ENCODE results near the gene SHB. TPM values are rescaled to one million over a fixed set of nuclear protein-coding genes. Genes with fewer than 3 reads are reported as not detected.

The SHB gene
- polyA plus RNA-seq, 1 donor: 9.1 TPM

DNA sequence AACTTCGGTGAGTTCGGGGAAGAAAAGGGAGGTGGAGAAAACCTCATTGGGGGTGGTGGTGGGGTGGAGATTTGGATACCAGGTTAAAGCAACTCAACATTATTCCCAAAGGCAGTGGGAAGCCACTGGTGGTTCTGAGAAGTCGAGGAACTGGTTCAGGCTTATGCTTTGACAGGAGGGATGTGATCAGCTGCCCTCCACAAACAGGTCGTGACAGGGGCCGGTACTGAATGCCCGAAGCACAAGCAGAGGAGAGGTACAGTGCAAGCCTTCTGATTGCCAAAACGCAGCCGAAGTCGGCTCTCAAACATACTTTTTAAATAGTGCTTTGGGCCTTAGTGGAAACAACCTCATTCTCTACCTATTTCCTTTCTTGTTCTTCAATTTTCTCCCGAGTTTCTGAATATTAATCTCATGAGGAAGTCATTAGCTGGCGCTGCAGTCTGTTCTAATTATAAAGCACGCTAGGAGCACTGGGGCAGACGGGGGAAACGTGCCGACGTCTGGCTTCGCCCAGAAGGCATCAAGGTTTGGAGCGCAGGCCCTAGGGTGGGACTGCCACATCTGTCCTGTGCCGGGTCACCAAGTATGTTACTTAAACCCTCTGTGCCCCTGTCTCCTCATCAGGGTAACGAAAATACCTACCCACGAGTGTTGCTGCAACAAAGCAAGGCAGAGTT is 27.3 kb downstream of the SHB start:
- no peak for DNase-seq

- DNase-seq: no peak
Observed at GRCh38 chr9:38039907-38040682, 28.9 kb downstream of the SHB start.

DNA sequence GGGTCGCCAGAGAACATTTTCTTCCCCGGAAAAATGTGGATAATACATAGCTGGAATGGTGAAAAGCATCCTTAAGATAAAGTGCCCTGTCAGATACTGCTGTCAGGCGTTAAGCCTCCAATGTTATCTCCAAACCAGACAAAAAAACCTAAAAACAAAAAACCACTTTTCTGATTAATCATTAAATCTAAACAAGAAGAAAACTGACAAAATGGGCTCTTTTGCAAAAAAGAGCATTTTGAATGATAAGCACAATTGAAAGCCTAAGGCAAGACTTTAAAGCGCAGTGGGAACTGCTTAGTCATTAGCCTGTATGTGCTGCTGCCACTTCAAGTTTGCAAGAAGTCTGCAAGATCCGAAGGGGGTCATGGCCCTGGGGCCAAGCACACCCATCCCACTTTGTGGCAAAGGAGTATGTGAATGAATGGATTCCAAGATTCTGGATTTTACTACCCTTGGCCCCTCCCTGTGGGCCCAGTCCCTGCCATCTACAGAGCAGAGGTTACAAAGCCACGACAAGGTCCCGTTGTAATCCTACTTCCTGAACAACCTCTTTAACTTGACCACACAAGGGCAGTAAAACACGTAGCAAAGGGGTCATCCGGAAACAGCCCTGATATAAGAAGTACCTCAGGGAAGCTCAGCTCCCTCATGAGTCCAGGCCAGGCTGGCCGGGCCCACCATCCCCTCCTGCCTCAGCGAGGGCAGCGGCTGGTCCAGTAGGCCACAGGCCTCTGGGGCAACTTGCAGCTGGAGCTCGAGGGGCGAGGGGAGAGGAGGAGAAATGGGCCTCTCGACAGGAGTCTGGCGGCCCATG is 29.7 kb downstream of the SHB start:
- DNase-seq: no peak

GRCh38 chr9:38038307-38039089 is 30.5 kb downstream of the SHB start:
- no peak for DNase-seq

DNA sequence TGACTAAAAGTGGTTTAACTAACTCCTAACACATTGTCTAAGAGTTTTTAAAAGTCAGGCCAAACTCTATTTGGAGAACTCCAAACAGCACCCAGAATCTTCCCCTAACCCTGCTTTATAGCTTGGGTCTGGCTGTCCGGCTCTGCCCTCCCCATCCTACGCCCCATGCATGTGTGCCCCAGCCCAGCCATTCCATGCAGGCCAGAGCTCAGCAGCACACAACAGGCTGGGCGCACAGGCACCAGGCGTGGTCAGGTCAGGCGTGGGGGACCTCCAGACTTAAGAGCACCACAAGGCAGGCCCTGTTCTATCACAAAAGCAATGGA is 31.1 kb downstream of the SHB start:
- DNase-seq: no peak

- DNase-seq: no peak
Observed at GRCh38 chr9:38036359-38037084, 32.5 kb downstream of the SHB start.

DNA sequence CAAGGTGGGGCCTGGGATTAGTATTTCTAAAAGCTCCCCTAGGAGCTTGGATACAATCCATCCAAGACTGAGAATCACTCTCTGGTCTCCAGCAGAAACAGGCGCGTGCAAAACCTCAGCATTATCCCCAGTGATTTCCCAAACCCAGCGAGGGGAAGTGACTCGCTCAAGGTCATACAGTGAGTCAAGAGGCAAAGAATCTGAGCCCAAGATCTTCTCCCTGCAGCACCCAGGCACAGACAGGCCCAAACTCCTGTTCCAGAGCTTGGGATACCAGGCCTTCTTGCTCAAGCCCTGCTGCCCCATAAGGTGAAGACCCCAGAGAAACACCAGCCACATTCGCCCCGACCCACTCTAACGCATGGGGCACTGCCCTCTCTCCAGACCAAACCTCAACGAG is 33.2 kb downstream of the SHB start:
- DNase-seq: no peak

DNA sequence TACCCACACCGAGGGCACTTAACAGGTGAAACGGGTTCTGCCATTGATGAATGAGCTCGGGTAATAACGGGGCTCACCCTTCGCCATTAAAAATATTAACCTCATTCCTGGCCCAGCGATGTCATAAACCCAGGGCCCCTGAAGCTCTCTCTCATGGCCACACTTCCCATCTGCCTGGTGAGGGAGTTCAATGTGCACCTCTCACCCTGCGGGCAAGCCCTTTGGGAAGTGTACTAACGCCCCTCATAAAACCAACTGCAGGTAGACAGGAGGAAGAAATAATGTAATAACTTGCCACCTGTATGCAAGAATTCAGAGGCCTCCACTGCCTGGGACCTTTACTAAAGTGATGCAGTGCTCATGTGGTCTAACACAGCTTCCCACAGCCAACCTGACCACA is 35.1 kb downstream of the SHB start:
- DNase-seq: no peak

GRCh38 chr9:38032266-38033110 is 36.5 kb downstream of the SHB start:
- DNase-seq: no peak

- no peak for DNase-seq
Observed at GRCh38 chr9:38031594-38031993, 37.4 kb downstream of the SHB start.

- DNase-seq: no peak
Observed at GRCh38 chr9:38030658-38031057, 38.4 kb downstream of the SHB start.

DNA sequence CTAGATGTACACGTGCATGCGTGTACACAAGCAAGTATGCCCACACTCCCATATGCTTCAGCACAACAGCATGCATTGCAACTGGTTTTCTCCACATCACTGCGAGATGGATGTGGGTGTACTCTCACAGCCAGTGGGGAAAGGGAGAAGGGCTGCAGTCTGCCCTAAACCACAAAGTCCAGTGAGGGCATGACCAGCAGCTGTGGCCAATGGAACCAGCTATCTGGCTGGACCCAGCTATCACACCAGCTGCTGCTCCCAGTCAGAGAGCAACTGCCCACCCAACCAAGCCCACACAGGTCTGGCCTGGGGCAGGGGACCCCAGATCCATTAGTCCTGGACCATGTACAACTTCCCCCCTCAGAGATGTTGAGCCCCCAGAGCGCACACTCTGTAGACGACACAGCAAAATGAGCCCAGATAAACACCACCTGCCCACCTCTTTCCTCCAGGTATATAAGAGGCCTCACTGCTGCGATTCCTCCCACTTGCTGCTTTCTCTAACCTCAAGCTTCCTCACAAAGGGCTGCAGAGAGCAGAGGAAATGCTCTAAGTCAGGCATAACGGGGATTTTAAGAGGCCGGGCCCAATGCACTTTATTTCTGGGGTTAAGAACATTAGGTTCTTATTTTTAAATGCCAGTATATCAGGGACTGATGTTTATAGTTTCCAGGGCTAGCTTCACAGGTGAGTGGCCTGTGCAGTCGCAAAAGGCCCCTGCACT is 39.0 kb downstream of the SHB start:
- DNase-seq: no peak

DNA sequence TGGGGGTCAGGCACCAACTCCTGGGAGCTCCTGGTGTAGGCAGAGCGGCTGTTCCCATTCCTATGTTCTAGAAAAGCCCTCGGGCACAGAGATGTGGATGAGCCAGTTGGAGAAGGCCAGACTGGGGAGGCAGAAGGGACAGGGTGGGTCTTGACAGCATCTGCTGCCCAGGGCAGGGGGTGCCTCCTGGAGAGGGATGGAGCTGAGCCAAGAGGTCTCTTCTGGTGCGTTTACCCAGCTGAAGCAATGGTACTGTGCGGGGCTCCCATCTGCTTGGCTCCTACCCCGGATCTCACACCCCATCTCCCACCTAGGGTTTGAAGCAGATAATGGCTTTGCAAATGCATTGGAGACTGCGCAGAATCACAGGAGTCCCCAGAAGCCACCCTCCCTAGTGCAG is 41.3 kb downstream of the SHB start:
- no peak for DNase-seq

DNA sequence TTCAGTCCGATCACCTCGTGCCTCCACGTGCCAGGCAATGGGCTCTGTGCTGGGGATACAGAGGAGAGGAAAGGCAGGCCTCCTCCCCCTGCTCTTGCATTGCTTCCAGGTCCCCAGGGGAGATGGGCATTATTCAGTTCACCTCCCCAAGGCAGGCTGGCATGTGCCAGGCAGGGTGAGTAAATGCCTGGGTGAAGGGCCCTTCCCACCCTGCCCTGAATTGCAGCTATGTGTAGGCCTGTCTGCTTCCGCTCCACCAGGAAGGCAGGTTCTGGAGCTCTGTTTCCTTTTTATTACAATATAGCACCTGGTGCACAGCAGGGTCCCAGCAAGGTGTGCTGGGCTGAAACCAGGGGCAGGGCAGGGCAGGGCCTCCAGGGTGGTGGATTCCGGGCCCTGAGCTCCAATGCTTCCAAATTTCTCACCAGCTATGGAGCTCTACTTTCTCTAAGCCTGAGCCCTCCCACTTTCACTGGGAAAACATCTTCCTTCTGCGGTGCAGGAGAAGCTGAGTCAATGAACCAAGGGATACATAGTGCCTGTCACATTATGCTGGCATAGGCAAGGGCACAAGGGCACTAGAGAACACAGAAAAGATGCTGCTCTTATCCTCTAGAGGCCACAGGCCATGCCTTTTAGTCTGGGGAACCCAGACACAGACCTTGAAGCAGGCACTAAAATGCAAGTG is 42.0 kb downstream of the SHB start:
- DNase-seq: no peak

- DNase-seq: peak; percentile 54
Observed at GRCh38 chr9:38026021-38026809, 42.8 kb downstream of the SHB start.

GRCh38 chr9:38025166-38025565 is 43.9 kb downstream of the SHB start:
- DNase-seq: no peak

DNA sequence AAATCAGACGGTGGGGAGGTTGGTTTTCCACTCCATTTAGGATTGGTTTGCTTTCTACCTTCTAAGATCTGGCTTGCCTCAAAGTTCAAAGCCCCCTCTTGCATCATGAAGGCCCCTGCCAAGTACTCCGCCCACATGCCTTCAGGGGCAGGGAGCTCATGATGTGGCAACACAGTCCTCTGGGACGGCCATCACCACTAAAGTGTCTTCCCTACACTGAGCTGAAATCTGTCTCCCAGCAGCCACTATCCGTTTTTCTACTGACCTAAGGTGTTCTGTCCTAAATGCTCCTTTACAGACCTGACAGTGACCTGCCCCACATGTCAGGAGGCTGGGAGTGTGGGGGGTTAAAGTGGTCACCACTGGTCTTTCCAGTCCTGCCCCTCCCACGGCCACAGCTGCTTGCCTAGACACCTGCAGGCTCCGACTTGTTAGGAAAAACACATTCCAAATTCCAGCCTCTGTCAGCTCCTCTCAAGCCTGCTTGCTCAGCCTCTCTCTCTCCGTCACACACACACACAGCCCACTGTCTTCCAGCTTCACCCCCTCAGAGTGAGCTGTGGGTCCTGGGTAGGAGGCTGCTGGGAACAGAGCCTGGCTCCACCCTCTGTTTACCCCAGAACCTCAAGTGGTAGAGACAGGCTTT is 44.9 kb downstream of the SHB start:
- DNase-seq: no peak

GRCh38 chr9:38023661-38024035 is 45.4 kb downstream of the SHB start:
- DNase-seq: no peak
